ENCODE results near the gene PTN.

The PTN gene

DNA sequence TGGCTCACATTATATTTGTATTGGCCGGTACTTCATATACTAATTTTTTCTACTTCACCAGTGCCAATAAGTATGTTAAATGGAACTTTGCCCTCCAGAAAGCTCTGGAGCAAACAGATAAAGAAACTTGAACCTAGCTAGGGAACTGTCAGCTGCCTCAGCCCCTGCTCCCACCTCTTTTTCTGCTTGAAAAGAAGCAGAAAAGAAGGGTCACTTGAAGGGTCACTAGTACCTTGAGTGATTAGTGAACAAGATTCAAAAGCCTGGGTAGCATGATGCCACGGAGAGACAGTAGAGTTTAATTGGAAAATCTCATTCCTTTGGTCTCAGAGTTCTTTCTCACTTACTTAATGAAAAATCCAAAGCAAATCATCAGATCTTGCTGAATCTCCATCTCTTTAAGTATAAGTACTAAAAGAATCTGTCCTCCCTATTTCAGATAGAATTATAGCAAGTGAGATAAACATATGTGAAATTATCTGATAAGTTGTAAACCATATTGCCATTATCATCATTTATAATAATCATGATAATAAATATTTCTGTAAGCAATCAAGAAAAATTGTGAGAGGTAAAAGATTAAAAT lies 47.7 kb downstream of the PTN start:
- H3K4me3 ChIP-seq (ENCODE audit: low read length), result no peak overlapping the region
- H3K4me1 ChIP-seq (ENCODE audit: low read length), result peaks cover 40% of the 10 kb centered on the region
- H3K9ac ChIP-seq (ENCODE audit: low read length), result no peak overlapping the region
- H3K4me2 ChIP-seq (ENCODE audit: low read depth, low read length), result no peak overlapping the region
- no peaks in the 10 kb centered on the region for H3K27me3 ChIP-seq (replicated peaks; ENCODE audit: insufficient read depth, low read length)
- DNase-seq, result no peak
- H2AFZ ChIP-seq (ENCODE audit: low read length), result no peak overlapping the region
- no peaks in the 10 kb centered on the region for H3K9me3 ChIP-seq (replicated peaks; ENCODE audit: insufficient read depth, low read length)
- no peaks in the 10 kb centered on the region for H3K9me2 ChIP-seq (replicated peaks; ENCODE audit: insufficient read depth, low read length)
- no peaks in the 10 kb centered on the region for H4K20me1 ChIP-seq (ENCODE audit: insufficient read depth, low read length)
- TF ChIP-seq EZH2phosphoT487 (IDR thresholded peaks at IDR 0.05; ENCODE audit: low read length) (no peak), EZH2 (optimal IDR thresholded peaks at IDR 0.05; ENCODE audit: low read depth, low read length) (no peak), CTCF (IDR thresholded peaks at IDR 0.05; ENCODE audit: low read length) (no peak)
- no peaks in the 10 kb centered on the region for H3K36me3 ChIP-seq (replicated peaks; ENCODE audit: insufficient read depth, low read length)
- no peak overlapping the region for H3K27ac ChIP-seq (ENCODE audit: low read length)
- no peaks in the 10 kb centered on the region for H3F3A ChIP-seq (ENCODE audit: insufficient read depth, low read length)
- no peaks in the 10 kb centered on the region for H3K79me2 ChIP-seq (ENCODE audit: low read length)

DNA sequence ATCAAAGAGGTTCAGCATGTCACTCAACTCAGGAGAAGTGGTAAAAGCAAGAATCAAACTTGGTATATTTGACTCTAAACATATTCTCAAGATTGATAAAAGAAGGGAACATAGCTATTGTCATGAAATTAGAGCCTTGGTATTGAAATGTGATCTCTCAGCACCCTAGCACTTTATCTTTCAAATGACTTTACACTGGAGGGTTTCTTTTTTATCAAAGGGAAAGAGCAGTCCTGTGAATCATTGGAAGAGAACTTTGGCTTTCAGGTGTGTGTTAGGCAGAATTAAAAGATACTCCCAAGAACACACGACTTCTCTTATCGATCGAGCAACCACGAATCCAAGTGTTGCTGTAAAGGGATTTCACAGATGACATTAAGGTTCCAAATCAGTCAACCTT lies 54.4 kb downstream of the PTN start:
- Histone ChIP-seq H3K27ac (ENCODE audit: low read length) (no peak overlapping the region), H3K9me3 (replicated peaks; ENCODE audit: insufficient read depth, low read length) (no peaks in the 10 kb centered on the region), H3K79me2 (ENCODE audit: low read length) (no peaks in the 10 kb centered on the region), H3F3A (ENCODE audit: insufficient read depth, low read length) (no peaks in the 10 kb centered on the region), H2AFZ (ENCODE audit: low read length) (no peak overlapping the region), H3K4me2 (ENCODE audit: low read depth, low read length) (no peak overlapping the region), H3K9ac (ENCODE audit: low read length) (no peak overlapping the region), H3K9me2 (replicated peaks; ENCODE audit: insufficient read depth, low read length) (no peaks in the 10 kb centered on the region), H3K4me3 (ENCODE audit: low read length) (no peak overlapping the region), H4K20me1 (ENCODE audit: insufficient read depth, low read length) (no peaks in the 10 kb centered on the region), H3K36me3 (replicated peaks; ENCODE audit: insufficient read depth, low read length) (no peaks in the 10 kb centered on the region), H3K4me1 (ENCODE audit: low read length) (peaks cover 24% of the 10 kb centered on the region), H3K27me3 (replicated peaks; ENCODE audit: insufficient read depth, low read length) (no peaks in the 10 kb centered on the region)
- no peak for DNase-seq
- no peak for TF ChIP-seq EZH2phosphoT487 (IDR thresholded peaks at IDR 0.05; ENCODE audit: low read length)
- TF ChIP-seq EZH2 (optimal IDR thresholded peaks at IDR 0.05; ENCODE audit: low read depth, low read length), result no peak
- TF ChIP-seq CTCF (IDR thresholded peaks at IDR 0.05; ENCODE audit: low read length), result no peak

- no peaks in the 10 kb centered on the region for H3F3A ChIP-seq (ENCODE audit: insufficient read depth, low read length)
- TF ChIP-seq CTCF (IDR thresholded peaks at IDR 0.05; ENCODE audit: low read length) (peak; percentile 41), EZH2 (optimal IDR thresholded peaks at IDR 0.05; ENCODE audit: low read depth, low read length) (no peak), EZH2phosphoT487 (IDR thresholded peaks at IDR 0.05; ENCODE audit: low read length) (no peak)
- no peak overlapping the region for H3K4me3 ChIP-seq (ENCODE audit: low read length)
- no peaks in the 10 kb centered on the region for H3K79me2 ChIP-seq (ENCODE audit: low read length)
- DNase-seq, result no peak
- no peak overlapping the region for H2AFZ ChIP-seq (ENCODE audit: low read length)
- H4K20me1 ChIP-seq (ENCODE audit: insufficient read depth, low read length), result no peaks in the 10 kb centered on the region
- H3K27ac ChIP-seq (ENCODE audit: low read length), result no peak overlapping the region
- no peaks in the 10 kb centered on the region for H3K27me3 ChIP-seq (replicated peaks; ENCODE audit: insufficient read depth, low read length)
- H3K9me2 ChIP-seq (replicated peaks; ENCODE audit: insufficient read depth, low read length), result no peaks in the 10 kb centered on the region
- H3K4me2 ChIP-seq (ENCODE audit: low read depth, low read length), result no peak overlapping the region
- no peaks in the 10 kb centered on the region for H3K9me3 ChIP-seq (replicated peaks; ENCODE audit: insufficient read depth, low read length)
- no peak overlapping the region for H3K9ac ChIP-seq (ENCODE audit: low read length)
- peaks cover 11% of the 10 kb centered on the region for H3K4me1 ChIP-seq (ENCODE audit: low read length)
- no peaks in the 10 kb centered on the region for H3K36me3 ChIP-seq (replicated peaks; ENCODE audit: insufficient read depth, low read length)
Observed at GRCh38 chr7:137287651-137288258, 55.8 kb downstream of the PTN start.
